Renal cortex interstitium (tissue), 11 donors: Measurements from ENCODE around the gene FIGN. TPM values are rescaled to one million over a fixed set of nuclear protein-coding genes. Genes with fewer than 3 reads are reported as not detected.

Experiments
- DNase-seq, 11 donors: peaks; one replicate each; pipeline ENCODE4 v3.0.0-alpha.2; 2013; ENCODE audit warnings: low read depth in 9 of 11, low spot score in 4 of 11; ENCODE audit errors: extremely low read depth in 1 of 11
- polyA plus RNA-seq, 3 donors: library from polyadenylated mRNA; unstranded; fragments of 120-200 nt; gene quantifications; one replicate each; pipeline ENCODE4 v1.2.1, GENCODE V29; 2013; ENCODE audit not compliant: insufficient read length in 3 of 3

FIGN gene
- polyA plus RNA-seq, 3 donors = 9.7 to 12.2 (median 10.4) TPM

DNA sequence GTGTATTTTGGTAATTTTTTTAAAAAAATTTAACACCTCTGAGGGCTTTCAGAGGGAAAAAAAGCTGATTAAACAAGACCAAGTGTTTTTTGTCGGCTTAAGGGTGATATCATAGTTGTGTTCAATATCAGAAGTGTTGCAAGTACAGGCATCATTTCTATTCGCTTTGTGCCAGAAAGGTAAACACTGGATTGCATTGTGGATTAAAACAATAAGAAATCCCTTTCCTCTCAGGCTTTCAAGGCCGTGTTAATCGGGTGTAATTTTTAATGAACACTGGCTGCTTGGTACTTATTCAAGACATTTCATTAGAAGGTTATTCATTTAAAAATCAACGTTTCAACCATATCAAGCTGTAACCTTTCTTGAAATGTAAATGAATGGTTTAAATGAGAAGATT is 18.3 kb downstream of the FIGN start:
- DNase-seq = no peak

DNA sequence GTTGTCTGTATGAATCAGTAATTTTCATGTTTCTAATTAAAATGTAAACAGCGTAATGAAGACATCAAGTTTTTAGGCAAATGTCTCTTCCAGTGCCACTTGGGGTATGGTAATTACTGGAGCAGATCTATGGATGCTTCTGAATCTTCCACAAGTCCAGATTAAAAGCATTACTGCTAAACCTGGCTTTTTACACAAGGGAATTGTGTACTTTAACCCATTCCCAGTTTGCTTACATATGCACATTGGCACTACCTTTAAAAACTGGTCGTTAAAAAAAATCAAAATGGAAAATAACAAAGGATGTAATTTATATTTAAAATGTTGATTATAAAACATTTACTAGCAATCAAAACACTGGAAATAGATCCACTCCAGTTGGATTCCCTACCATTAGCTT is 19.7 kb downstream of the FIGN start:
- DNase-seq = no peak

DNA sequence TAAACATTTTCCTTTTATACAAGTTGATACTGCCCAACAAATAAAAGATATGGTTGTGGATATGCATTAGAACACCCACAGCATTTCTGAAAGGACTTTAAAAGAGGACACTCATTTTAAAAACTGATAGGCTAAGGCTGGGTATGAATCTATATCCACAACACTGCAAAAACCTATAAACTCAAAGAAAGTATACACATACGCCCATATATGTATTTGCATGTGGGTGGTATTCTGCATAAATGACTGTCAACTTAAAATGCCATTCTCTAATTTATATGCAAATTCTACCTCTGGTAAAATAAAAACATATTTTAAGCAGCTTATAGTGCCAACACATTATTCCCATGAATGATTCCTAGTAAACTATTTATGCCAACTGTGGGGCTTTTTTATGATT is 20.1 kb downstream of the FIGN start:
- no peak for DNase-seq

DNA sequence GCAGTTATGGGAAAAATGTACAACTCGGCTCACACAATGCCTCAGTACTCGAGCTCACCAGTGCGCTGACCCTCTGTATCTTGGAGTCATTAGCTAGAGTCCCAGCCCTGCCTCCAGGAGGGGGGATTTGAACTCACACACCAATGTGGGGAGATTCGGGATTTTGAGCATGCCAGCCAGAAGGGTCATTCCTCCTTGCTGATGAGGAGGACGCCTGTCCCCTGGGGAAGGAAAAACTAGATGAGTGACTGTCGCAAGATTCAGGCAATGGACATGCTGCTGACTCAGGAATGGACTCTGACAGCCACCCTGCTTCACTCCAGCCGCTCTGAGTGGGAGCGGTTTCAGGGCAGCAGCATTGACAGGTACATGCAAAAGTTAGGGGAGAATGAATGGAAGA is 20.6 kb downstream of the FIGN start:
- no peak for DNase-seq

DNA sequence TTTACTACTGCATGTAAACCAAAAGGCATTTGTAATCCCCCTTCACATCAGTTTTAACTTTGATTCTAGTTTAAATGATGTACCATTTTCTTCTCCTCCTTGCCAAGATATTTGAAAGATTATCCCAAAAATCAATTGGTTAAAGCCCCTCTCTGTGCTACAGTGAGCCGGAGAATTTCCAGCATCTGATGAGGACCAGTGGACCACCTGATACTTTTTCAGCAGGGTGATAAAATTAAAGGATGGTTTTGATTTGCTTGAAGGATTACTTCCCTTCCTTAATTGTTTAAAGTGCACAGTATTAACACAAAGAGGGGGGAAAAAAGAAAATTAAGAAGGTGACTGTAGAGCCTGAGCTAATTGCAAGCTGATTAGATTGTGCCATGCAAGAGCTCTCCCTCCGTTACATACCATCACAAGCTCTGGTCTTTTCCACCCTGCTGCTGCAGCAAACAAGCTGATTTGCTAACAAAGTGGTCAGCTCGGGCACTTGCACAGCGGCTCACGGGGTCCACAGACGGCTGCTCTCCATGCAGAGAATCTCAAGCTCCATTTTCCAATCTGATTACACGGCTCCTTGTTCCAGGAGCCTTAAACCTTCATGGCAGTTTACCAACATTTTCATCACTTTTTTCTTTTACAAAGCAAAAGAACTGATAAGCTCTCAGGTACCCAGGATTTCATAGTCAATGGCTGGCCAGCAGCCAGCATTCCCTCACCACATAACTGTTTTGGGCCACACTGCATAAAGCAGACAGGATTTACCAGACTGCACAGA is 22.1 kb downstream of the FIGN start:
- DNase-seq = no peak

DNA sequence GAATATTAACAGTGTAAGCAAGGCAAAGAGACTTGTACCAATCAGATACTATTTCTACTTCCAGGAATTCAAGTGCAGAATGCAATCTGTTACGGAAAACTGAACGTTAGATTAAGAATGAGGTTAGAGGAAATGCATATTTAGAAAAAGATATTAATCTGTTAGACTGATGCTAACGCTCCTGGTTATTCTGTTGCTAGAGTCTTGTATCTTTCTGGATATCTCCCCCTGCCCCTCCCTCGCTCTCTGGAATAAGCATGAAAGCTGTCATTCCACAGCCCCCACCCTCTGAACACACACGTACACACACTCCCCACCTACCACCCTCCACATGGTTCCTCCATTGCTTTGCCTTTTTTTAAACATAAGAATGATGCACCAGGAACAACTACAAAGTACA is 24.1 kb downstream of the FIGN start:
- no peak for DNase-seq

DNA sequence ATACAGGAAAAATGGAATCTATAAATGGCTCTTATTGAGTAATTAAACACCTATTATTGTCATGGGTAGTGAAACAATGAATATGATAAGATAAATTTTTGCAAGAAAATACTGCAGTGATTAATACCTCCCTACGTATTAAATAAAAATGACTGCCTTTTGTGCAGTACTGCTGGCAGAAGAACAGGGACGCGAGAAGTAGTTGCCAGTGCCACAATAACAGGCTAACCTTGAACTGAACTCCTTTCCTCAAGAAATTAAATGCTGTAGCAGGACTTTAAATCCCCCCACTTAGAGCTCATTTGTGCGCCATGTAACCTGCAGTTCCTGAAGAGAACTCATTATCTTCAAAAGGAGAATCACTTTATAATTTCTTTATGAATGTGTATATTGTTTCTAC is 24.6 kb downstream of the FIGN start:
- DNase-seq = no peak

DNA sequence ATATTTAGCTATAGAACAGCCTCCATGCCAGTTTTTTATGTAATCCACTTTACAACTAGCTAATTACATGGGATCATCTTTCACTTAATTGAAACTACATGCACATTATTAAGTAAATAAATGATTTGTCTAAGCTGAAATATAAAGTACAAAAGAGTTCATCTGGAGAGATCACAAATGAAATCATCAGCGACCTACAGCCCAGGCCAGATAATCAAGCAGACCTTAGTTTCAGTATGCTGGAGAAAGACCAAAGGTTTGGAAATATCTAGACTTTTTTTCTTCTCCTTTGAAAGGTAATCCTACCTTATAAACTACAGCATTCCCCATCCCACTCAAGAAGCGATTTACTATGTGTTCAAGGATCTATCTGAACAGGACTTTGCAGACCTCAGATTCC is 26.5 kb downstream of the FIGN start:
- DNase-seq = no peak

DNA sequence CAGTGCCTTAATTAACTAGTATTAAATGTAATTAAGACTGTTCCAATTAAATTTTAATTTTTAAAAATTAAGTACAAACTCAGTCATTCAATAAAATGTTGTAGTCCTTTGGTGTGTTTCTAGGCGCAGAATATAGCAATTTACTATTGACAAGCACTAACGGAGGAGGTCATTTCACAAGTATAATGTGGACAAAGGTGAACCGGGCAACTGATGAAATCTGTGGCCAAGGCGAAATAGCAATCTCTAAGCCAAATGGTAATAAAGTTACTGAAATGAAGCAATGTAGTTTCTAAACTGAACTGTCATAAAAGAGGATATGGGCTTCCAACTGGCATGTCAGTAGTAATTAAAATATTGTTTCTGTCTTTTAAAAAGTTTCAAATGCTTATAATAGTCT is 27.5 kb downstream of the FIGN start:
- no peak for DNase-seq

DNA sequence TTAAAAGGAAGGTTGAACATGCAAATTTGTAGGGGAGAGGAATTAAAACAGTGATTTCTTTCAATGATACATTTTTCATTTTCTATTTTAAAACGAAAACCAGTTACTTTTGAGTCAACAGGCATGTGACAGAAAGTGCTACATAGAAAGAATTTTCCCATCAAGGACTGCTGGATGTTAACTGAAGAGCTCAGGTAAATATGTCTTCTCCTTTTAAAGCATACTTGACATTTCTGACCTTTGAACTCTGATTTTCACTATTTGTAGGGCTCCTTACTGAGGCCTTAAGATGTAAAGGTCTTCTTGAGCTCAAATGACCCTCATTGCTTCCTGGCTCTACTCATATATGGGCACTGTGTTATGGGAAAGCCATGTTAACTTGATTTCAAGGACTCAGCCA is 32.4 kb downstream of the FIGN start:
- no peak for DNase-seq

DNA sequence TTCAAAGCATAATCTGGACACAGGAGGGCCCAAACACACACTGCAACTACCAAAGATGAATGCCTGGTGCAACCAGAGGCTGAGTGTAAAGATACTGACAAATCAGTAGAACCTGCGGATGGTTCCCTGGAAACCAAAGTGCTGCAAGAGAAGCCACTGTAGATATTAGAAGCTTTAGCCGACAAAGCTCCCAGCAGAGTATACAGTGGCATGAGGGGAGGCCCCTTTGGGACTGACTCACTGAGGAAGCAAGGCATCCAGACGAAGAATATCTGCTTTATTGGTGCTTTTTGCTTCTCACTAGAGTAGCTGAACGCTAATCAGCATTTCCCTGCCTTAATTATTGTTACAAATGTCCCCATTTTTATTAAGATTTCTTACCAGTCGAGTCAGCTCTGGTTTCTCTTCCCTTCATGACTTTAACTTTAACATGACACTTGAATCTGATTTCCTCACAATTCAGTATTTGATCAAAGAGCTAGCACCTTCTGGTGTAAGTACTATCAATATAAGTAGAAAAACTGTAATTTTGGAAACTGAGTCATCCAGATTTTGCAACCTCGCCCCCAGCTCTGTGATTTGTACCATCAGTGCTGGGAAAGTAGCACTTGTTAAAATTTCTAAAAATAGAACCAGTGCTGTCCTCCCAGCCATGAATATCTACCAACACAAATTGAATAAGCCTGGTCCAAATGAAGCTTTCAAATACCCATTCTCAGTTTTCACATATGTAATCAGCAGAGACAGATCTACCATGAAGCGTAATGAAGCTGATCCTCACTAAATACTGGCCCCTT is 34.2 kb downstream of the FIGN start:
- DNase-seq = no peak

DNA sequence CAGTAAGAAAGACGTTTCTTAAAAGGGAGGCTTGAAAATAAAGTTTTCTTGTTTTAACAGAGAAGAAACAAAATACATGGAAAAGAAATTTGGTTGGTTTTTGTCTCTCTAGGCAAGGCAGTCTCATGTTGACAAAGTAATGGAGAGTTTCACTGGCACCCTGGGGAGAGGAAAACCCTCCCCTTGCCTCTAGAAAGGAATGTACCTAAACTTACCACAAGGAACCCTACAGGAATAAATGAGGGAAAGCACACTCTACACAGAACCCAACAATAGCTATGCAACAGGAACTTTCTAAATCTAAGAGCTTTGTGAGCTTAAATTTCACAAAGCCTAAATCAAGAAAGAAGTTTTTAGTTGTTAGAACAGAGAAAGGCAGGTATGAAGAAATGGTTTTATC is 37.0 kb downstream of the FIGN start:
- DNase-seq = no peak

DNA sequence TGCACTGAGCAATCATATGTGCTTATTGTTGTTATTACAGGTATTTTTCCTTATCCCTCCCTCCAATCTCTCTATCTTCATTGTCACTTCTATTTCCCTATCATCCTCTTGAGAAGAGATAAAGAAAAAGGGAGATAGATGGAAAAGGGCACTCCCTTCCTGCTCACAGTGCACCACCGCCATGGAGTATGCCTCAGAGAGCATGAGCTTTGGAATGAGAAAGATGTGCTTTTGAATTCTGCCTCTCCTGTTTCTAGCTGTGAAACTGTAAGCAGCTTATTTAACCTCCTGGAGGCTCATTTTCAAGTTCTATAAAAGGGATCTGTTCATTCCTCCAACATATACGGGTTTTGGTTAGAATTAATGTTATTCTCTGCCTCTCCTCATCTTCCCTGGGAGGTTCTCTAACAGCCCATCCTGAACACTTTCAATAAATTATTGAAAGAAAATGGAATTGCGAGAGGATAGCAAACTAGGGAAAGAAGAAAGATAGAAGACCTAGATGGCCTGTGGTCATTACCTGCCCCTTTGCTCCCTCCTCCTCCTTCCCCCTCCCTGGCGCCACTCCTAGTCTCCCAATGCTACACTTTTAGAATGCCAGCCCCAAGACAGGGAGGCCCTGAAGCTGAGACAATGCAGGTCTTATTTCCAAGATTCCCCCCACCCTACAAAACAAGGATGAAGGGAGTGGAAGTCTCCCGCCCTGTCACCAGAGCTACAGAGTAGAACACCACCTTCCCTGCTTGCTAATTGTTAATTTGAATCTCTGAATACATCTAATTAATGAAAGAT is 37.8 kb downstream of the FIGN start:
- no peak for DNase-seq

DNA sequence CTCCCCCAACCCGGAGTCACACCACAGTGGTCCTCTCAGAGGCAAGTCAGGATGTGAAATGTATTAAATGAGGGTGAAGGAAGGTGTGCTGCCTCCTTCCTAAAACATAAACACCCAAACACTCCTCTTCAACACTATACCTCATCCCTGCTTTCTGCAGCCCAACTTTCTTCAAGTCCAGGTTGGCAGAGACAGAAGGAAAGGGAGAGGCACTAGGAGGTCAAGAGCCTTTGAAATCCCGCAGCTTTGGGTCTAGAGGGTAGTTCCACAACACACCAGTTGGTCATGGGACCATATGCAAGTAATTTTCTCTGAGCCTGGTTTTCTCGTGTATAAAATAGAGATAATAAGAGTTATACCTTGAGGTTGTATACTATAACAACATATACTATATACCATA is 38.4 kb downstream of the FIGN start:
- DNase-seq = no peak

DNA sequence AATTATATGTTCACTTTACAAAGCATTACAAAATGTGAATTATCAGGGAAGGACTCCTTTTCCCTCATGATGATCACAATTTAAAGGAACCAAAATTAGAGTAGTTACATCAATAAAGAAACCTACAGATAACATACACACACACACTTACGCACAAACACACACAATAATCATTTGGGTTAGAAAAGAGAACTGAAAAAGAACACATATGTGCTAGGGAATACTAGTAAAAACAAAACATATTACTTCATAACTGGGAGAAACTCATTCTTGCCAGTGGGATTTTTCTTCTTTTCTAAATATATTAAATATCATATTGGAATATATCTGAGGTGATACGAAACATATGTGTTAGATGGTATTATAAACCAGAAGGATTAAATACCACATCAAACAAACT is 42.3 kb downstream of the FIGN start:
- no peak for DNase-seq

DNA sequence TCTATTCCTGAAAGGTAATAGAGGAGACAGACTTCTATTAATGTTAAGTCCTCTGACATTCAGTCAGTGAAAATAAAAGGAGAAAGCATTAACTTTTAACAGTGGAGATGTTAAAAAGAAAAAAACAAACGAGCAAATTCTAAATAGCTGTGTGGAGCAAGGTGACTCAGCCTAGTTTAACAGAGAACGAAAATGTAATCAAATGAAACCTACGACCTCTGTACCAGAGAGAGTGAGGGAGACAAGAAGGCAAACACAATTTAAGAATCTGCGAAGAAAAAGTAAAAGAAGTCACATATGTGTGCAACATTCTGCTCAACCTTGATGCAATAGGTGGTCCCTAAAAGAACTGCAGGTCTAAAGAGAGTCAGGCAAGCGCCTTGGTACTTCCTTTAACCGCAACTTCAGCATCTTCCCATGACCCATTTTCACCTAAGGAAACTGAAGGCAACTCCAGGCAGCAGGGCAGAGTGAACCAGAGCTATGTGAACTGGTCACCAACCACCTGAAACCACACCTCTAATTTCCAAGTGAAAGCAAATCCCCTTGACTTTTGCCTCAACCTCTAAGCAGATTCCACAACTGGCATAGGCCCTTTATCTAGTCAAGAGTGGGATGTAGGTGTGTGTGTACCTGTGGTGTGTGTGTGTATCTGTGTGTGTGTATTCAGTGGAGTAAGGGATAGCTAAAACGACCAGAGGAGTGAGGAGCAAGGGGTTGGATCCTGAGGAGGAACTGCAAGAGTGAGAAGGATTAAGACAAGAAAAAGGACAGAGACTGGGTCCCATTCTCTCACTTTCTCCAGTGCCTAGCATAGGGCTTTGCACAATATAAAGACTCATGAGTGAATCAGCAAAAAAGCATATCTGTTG is 43.0 kb downstream of the FIGN start:
- no peak for DNase-seq

DNA sequence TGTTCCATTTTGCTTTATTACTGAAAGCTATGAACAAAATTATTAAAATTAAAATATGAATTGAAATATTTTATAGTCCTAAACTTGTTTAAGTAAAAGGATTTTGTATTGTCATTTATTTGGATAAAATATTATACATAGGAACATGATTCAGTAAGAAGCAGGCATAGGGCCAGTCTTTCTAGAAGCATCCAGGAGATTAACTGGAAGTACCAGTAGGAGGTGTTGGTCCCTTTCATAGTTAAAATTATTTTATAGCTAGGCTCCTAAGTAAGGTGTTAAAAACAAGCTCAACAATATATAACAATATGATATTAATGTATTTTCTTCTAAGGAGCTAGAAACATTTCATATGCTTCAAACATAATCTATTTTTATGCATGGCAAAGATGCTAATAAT is 43.7 kb downstream of the FIGN start:
- DNase-seq = no peak

DNA sequence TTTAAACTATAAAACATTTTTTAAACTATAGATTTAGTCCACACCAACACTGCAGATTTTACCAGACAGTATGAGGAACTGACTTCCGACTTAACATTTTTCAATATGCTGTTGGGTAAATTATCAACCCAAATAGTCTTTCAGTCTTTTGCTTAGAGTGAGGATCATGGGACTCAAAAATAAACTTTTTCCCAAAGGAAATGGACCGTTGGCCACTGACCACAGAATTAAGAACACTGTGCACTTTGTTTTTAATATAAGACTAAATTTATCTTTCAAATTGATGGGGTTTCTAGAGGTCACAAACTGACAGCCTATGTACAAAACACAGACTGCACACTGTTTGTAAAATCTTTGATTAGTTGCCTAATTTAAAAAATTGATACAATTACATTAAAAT is 44.9 kb downstream of the FIGN start:
- DNase-seq = no peak

DNA sequence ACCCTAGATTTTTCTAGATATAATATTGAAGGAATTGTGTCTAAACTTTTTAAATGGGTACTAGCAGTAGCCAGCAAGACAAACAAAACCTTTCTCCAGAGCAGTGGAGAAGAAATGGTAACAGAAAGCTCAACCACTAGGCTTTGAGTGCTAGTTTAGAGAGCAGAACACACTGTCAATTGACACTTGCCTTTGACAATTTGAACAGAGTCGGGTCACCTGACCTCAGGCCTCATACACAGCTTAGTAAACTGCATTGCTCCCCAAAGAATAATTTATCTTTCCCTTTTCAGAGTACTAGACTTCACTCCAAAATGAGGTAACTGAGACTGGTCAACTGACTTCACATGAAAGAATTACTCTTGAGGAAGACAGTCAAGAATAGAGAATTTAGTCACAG is 48.6 kb downstream of the FIGN start:
- no peak for DNase-seq
